Stimulated activated CD4-positive, alpha-beta T cell treated with anti-CD3 and anti-CD28 coated beads, Interleukin-4, amount 100 ng/mL, for 1 hour (primary cell): ENCODE data around the gene GPAT3.
A peak's percentile ranks its signal among the peaks of the same experiment; 100 is the strongest.
"Not testable (repeated sequence)": the region's sequence is repeated elsewhere in the genome, so short reads cannot be mapped to it uniquely, and the experiment has no call there.

Experiments
- DNase-seq: peaks from one replicate; pipeline ENCODE4 v3.0.0-alpha.2; 2020

Gene GPAT3

DNA sequence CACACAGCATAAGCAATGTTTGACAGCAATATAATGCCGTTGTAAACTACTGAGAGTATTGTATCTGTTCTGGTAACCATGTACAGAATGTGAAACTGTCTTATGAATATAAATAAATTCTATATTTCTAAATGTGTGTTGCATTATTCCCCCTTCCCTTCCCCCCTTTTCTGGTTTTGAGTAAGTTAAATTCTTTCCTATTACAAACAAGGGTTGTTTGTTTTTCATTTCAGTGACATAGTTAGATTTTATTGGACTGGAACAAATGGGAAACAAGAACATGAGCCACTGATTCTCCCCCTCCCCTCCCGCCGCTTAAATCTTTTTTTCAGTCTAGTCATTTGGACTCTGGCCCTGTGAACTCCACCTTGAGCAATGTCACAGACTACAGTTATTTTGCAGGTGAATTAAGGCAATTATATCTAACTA is 69.8 kb downstream of the GPAT3 start:
- no peak for DNase-seq

DNA sequence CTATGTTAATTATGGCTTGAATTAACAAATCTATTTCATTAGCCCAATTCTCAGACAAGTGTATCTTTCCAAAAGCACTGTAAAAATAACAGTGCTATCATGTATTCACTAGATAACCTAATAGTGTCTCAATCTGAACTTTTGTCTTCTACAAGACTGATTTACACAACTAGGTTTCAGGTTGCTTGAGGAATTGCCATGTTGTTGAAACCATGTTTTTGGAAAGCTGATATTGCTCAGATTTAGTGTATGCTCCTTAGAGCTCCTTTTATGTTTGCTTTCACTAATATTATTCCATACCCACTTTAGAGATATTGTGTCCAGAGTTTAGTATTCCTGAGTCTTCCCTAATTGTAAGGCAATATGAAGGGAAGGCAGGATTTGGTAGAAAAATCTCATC is 70.6 kb downstream of the GPAT3 start:
- no peak for DNase-seq

DNA sequence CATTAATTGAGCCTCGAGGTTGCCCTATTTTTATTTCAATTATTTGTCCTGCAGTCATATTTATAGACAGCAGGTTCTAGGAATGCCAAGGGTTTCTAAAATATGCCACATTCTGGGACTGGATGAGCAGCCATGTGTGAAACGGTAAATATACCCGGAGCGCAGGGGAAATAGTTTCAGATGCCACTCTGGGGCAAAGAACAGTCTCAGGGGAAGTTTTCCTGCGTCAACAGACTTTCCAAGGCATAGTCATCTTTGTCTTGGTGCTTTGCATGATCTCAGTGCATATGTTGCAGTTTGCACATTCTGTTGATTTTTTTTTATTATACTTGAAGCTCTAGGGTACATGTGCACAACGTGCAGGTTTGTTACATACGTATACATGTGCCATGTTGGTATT is 71.0 kb downstream of the GPAT3 start:
- DNase-seq: no peak

DNA sequence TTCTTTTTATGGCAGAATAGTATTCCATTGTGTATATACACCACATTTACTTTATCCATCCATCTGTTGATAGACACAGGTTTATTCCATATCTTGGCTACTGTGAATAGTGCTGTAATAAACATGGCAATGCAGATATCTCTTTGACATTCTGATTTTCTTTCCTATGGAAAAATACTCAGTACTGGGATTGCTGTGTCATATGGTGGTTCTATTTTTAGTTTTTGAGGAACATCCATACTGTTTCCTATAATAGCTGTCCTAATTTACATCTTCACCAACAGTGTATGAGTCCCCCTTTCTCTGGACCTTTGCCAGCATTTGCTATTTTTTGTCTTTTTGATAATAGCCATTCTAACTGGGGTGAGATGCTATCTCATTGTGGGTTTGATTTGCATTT is 73.5 kb downstream of the GPAT3 start:
- no peak for DNase-seq

DNA sequence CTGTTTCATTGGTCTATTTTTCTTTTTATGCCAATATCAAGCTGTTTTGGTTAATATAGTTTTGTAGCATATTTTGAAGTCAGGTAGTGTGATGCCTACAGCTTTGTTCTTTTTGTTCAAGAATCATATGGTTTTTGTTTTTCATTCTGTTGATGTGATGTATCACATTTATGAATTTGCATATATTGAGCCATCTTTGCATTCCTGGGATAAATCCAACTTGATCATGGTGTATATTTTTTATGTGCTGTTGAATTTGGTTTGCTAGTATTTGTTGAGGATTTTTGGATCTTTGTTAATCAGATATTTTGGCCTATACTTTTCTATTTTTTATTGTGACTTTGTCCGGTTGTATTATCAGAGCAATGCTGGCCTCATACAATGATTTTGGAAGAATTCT is 74.8 kb downstream of the GPAT3 start:
- no peak for DNase-seq

DNA sequence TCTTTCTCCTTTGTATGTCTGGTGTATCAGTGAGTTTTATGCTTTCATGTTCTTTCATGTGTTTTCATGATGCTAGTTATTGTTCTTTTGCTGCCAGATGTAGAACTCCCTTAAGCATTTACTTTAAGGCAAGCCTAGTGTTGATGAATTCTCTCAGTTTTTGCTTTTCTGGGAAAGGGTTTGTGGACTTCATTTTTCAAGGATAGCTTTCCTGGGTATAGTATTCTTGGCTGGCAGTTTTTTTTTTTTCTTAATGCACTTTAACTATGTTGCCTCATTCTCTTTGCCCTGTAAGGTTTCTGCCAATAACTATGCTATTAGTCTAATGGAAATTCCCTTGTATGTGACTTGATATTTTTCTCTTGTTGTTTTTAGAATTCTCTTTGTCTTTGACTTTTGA is 77.1 kb downstream of the GPAT3 start:
- no peak for DNase-seq

DNA sequence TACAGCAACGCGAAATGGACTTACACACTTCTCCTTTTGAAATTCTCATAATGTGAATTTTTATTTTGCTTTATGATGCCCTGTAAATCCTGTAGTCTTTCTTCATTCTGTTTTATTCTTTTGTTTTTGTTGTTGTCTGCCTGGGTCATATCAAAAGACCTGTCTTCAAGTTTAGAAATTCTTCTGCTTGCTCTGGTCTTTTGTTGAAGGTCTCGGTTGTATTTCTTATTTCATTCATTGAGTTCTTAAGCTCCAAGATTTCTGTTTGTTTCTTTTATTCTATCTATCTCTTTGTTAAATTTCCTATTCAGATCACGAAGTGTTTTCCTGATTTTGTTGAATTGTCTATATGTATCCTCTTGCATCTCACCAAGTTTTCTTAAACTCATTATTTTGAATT is 78.1 kb downstream of the GPAT3 start:
- no peak for DNase-seq

DNA sequence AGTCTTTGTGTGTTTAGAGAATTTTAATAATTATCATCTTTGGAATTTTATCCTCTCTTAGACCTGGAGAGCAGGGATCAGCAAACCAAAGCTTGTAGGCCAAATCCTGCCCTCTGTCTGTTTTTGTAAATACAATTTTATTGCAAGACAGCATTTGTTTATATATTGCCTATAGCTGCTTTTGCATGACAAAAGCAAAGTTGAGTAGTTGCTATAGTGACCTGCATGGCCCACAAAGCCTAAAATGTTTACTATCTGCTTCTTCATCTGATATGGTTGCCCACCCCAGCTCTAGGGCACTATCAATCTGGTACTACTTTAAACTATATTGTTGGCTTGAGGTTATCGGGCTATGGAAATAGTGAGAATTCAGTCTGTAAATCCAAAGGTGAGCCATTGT is 80.3 kb downstream of the GPAT3 start:
- DNase-seq: no peak

DNA sequence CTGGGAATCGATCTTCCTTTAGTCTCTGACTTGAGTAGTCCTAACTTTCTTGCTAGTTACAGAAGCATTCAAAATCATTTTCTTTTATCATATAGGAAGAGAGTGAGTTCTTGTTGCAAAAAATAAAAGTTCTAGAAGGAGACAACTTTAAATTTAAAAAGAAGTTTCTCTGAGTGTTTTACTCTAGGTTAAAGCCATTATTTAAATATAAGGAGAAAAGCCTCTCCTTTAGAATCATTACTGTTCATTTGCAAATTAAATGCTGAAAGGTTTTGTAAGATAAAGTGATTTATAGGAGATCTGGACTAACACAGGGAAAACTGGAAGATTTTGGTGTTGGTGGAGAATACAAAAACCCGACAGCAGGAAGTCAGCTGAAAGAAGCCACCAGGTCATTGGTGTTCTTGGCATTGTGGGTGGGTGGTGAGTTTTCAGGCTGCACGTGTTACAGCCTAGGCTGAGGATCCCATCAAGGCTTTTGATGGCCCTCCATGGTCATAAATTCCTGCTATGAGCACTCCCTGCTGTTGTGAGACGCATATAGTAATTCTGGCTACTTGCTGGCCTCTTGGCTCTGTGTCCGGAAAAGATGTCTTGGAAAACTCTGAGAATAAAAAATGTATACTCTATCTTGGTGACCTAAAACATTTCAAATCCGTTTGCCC is 81.6 kb downstream of the GPAT3 start:
- no peak for DNase-seq

DNA sequence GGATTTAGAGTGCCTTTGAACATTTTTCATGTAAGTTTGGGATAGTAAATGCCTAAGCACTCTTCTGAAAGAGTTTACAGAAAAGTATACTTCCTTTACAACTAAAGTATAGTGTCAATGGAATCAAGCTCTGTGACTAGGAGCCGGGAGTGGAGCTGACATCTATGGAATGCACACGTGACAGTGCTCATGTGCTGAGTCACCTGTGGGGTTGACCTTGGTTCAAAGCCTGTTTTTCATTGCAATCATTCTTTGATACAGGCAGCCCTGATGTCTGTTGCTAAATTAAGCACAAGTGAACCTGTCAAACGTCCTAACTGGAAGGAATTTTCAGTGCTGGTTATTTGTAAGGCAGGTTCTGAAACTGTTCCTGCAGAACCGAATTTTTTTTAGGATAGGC is 82.5 kb downstream of the GPAT3 start:
- DNase-seq: no peak

DNA sequence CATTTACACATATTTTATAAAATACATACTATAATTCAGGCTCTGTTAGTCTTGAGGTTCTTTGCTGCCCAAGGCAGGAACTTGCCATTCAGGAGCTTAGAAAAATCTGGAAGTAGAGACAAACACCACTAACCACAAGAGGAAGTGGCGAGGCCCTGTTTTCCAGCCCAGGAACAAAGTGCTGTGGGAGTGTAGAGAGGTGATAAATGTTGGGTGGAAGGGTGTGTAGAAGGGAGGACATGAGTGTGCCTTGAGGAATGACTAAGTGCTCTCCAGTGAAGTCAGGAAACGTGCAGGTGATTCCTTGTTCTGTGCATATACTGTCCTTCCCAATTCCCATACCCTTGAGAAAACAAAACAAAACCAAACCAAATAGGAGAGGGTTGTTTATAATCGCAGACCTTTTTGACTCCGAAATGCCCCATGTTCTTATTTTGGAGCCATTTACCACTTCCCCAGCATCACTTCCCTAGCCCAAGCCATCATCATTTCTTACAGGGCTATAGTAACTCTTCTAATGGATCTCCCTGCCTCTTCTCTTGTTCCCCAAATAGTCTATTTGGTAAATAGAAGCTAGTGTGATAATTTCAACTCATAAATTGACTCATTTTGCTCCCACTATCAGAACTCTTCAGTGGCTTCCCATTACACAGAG is 83.2 kb downstream of the GPAT3 start:
- DNase-seq: no peak

DNA sequence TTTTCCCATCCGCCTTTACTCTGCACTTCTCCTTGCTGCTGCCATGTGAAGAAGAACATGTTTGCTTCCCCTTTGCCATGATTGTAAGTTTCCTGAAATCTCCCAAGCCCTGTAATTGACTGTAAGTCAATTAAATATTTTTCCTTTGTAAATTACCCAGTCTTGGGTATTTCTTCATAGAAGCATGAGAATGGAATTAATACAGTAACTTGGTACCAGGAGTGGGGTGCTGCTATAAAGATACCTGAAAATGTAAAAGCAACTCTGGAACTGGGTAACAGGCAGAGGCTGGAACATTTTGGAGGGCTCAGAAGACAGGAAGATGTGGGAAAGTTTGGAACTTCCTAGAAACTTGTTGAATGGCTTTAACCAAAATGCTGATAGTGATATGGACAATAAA is 86.2 kb downstream of the GPAT3 start:
- not testable (repeated sequence) for DNase-seq

DNA sequence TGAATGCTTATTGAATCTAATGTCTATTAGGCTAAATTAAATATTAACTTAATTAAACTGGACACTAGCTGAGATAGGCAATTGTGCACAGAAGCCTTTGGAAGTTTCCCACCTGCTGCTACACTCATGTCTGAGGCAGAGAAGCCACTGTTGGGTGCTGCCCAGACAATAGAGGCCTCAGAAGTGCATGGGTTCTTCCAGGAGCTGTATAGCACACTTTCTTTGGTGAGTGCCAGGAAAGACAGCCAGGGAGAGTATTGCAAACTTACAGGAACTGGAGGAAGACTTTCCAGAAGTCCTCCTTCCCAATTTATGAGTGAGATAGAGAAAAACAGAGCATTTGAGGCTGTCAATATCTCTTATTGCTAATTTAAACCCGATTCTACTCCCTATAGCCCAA is 89.9 kb downstream of the GPAT3 start:
- DNase-seq: no peak

DNA sequence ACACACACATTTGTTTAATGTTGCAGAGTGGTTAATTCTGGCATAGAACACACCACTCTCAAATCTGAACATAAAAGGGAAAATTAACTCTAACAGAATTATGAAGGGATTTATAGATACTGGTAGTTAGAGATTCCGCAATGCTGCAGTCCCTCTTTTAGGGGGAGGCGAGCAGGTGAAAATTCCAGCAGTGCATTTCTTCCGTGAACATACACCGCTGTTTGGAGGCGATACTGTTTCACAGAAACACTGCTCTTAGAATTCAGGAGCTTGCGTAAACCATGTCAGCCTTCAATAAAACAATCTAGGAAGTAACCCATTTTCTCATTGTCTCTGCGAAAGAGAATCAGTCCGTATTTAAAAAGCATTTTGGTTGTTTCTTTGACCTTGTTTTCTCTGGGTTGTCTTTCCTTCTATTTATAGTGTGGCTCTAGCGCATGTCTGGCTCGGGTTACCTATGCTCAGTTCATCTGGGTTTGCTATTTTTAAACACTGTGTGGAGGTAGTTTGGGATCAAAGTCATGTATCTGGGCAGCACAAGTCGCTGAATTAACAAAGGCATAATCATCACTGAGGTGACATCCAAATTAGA is 90.4 kb downstream of the GPAT3 start:
- no peak for DNase-seq

DNA sequence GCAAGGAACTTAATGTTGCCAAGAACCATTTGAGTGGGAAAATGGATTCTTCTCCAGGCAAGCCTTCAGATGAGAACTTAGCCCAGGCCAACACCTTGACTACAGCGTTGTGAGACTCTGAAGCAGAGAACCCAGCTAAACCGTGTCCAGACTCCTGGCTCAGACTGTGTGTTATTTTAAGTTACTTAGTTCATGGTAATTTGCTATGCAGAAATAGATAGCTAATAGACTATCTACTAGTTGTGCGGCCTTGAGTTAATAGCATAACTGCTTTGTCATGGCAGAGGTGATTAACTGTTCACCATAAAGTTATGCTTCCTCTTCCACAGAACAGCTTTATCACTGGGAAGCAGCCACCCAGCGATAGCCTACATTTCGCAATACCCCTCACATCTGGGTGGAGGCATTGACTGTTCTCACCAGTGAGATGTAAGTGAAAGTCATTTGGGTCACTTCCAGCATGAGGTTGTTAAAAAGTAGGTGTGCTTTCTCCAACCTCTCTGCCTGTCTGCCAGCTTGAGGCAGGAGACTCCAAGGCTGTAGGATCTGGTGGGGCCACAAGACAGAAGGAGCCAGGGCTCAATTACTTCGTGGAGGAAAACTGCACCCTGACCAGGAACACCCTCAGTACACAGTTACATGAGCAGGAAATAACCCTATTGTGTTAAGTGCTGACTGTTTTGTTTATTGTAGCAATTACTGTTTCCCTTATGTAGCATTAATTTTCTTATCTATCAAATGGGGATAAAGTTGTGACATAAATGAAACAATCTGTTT is 94.2 kb downstream of the GPAT3 start:
- no peak for DNase-seq

DNA sequence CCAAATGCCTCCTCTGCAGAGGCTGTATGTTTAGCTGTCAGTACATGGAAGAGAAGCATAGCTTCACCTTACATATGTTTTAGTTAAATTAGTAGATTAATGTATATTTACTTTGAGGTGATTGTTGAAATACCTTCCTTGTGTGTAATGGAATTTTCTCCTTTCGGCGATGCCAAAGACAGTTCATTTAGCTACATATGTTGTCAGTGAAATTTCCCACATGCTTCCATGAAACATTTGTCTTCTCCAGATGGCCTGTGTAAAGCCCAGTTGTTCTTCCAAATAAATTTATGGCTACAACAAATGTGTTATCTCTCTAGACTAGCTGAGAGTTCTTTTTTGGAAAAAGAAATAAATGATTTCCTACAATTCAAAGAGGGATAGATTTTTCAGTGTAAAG is 95.2 kb downstream of the GPAT3 start:
- DNase-seq: no peak

DNA sequence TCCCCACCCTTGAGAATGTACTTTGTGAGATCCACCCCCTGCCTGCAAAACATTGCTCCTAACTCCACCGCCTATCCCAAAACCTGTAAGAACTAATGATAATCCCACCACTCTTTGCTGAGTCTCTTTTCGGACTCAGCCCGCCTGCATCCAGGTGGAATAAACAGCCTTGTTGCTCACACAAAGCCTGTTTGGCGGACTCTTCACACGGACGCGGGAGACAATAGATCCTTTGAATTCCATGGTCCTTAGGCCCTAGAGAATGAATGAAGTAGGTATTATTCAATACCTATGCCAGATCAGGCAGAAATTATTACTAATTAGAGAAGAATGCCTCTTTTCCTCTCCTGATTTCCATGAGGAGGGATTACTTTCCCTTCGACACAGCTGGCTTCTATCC is 101.0 kb downstream of the GPAT3 start:
- no peak for DNase-seq

DNA sequence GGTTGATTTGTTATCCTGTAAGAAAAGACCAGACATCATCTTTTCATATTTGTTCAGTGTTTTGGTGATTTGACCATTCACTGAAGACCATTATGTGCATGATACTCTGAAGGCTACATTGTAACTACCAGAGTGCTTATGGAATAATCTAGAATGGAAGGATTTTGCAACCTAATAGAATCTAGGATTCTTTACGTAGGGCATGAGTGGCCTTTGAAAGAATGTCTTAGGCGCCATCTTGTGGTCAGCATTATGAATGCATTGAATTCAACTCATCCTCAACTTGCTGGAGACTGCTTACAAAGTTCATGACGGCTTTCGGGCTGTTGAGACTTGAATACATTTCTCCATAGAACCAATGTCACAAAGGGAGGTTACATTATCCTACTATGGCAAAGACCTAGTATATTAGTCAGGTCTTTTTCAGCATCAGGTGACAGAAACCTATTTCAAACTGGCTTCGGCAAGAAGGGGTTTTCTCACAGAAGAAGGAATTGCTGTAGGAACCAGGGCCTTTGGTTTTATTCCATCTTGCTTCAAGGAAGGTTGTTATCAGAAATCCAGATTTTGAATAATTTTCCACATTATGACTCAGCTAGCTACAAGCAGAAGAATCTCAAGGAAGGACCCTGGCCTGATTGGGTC is 104.1 kb downstream of the GPAT3 start:
- DNase-seq: peak; percentile 13

DNA sequence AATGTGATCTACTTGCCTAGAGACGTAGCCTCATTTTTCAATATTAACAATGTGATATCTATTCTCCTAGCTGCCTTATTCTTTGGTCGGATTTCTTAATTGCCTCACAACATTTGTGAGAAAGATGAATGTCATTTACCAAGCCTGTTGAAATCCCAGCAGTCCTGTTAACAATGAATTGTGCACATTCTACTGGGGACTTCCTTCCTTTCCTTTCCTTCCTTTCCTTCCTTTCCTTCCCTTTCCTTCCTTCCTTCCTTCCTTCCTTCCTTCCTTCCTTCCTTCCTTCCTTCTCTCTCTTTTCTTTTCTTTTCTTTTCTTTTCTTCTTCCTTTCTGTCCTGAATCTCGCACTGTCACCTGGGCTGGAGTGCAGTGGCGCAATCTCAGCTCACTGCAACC is 107.1 kb downstream of the GPAT3 start:
- no peak for DNase-seq

DNA sequence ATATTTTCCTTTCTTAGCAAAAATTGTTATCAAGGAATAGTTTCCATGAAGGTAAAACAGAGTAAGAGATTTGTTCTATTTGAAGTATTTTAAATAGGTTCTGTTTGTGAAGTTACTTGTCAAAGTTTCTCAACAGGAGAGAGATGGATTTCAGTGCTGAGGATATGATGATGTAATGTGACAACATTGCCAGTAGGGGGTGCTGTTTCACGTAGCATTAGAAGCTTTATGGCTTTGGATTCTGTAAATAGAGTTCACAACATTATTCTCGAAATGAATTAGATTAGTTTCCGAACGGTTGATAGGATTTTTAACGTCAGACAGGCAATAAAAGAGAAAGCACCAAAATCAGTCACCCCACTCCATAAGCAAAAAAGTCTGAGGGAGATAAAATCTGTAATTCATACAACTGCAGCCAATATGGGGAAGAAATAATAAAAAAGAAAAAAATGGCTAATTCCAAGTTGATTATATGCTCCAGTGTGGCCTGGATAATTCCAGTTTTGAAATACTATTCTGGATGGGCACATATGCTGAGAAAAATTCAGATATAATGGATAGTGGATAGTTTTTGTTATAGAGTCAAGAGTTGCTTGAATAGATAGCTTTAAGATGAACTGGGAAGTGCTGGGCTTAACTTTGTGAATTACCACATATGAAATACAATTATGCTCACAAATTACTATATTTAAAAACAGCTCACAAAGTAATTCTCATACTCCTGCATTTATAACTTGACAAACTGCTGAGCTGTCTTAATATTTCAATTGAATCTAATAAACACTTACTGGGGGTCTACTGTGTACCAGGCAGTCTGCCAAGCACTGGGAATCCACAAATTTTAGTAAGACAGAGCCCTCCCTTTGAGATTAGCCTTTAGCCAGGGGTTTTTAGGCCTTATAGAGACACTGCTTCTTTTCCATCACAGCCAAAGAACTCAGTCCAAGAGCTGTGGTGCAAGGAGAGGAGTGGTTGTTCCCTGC is 109.1 kb downstream of the GPAT3 start:
- DNase-seq: no peak

DNA sequence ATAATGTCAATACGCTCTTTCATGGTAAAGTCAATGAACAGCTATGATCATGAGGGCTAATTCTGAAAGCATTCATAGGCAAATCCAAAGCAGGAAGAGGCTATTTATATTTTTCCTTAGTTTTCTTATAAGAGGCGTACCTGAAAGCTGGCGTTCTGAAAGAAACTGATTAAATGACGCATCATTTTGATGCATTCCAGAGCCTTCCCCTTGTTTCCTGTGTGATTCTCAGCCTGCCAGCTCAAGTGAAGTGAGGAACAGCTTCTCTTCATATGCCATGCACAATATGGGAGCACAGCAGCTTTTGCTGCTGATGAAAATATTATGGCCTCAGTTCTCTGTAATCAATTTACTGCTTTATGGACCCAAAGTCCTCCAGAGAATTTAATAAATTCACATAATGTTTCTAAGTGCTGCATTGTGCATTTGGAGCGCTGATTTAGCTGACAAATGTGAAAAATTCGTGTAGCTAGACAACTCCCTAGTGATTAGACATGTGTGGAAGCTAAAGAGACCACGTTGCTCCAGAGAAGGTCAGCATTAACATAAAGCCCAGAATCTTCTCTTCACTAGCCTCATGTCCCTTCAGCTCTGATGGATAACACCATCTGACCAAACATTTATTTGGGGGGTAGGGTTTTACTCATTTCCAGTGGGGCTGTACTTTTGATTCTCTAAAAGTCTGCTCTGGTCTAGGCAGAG is 110.8 kb downstream of the GPAT3 start:
- DNase-seq: no peak
